Measurements from ENCODE around the gene MORN3.

- TF ChIP-seq, protein P1, sequence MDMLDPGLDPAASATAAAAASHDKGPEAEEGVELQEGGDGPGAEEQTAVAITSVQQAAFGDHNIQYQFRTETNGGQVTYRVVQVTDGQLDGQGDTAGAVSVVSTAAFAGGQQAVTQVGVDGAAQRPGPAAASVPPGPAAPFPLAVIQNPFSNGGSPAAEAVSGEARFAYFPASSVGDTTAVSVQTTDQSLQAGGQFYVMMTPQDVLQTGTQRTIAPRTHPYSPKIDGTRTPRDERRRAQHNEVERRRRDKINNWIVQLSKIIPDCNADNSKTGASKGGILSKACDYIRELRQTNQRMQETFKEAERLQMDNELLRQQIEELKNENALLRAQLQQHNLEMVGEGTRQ (CRISPR knock-in tag; IDR thresholded peaks at IDR 0.05): no peak
- no peak for TF ChIP-seq SOX15 (CRISPR knock-in tag; IDR thresholded peaks at IDR 0.05)
- TF ChIP-seq HMGXB4 (CRISPR knock-in tag; IDR thresholded peaks at IDR 0.05): no peak
- TF ChIP-seq, protein P2, sequence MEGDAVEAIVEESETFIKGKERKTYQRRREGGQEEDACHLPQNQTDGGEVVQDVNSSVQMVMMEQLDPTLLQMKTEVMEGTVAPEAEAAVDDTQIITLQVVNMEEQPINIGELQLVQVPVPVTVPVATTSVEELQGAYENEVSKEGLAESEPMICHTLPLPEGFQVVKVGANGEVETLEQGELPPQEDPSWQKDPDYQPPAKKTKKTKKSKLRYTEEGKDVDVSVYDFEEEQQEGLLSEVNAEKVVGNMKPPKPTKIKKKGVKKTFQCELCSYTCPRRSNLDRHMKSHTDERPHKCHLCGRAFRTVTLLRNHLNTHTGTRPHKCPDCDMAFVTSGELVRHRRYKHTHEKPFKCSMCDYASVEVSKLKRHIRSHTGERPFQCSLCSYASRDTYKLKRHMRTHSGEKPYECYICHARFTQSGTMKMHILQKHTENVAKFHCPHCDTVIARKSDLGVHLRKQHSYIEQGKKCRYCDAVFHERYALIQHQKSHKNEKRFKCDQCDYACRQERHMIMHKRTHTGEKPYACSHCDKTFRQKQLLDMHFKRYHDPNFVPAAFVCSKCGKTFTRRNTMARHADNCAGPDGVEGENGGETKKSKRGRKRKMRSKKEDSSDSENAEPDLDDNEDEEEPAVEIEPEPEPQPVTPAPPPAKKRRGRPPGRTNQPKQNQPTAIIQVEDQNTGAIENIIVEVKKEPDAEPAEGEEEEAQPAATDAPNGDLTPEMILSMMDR (IDR thresholded peaks at IDR 0.05): no peak
- TF ChIP-seq USF1 (CRISPR knock-in tag; IDR thresholded peaks at IDR 0.05): no peak
- TF ChIP-seq CBFB (CRISPR knock-in tag; IDR thresholded peaks at IDR 0.05; ENCODE audit: low read depth): no peak
- TF ChIP-seq, protein P3, sequence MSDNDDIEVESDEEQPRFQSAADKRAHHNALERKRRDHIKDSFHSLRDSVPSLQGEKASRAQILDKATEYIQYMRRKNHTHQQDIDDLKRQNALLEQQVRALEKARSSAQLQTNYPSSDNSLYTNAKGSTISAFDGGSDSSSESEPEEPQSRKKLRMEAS (CRISPR knock-in tag; IDR thresholded peaks at IDR 0.05): no peak
- TF ChIP-seq, protein P4, sequence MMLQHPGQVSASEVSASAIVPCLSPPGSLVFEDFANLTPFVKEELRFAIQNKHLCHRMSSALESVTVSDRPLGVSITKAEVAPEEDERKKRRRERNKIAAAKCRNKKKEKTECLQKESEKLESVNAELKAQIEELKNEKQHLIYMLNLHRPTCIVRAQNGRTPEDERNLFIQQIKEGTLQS (CRISPR knock-in tag; conservative IDR thresholded peaks at IDR 0.05): no peak
- no peak for TF ChIP-seq ZNF281 (CRISPR knock-in tag; IDR thresholded peaks at IDR 0.05)
- TF ChIP-seq, protein P5, sequence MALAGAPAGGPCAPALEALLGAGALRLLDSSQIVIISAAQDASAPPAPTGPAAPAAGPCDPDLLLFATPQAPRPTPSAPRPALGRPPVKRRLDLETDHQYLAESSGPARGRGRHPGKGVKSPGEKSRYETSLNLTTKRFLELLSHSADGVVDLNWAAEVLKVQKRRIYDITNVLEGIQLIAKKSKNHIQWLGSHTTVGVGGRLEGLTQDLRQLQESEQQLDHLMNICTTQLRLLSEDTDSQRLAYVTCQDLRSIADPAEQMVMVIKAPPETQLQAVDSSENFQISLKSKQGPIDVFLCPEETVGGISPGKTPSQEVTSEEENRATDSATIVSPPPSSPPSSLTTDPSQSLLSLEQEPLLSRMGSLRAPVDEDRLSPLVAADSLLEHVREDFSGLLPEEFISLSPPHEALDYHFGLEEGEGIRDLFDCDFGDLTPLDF (CRISPR knock-in tag; IDR thresholded peaks at IDR 0.05): no peak
Measured at GRCh38 chr12:121711361-121712189, 42.1 kb upstream of the MORN3 start.

Measured in WTC11 (cell line).